Stimulated activated CD4-positive, alpha-beta T cell treated with anti-CD3 and anti-CD28 coated beads, Interleukin-12 subunit alpha, Interleukin-12 subunit beta, amount 100 ng/mL, for 4 hours (primary cell): ENCODE results near the gene ARHGAP8.
"Not testable (repeated sequence)": the region's sequence is repeated elsewhere in the genome, so short reads cannot be mapped to it uniquely, and the experiment has no call there.

ENCODE experiments used
- DNase-seq: peaks from one replicate; pipeline ENCODE4 v3.0.0-alpha.2; 2020

The ARHGAP8 gene

GRCh38 chr22:44741929-44742328, 10.4 kb upstream of the ARHGAP8 start:
- DNase-seq: no peak

- no peak for DNase-seq
Observed at GRCh38 chr22:44743247-44743646, 9.1 kb upstream of the ARHGAP8 start.

- no peak for DNase-seq
Observed at GRCh38 chr22:44743804-44744211, 8.6 kb upstream of the ARHGAP8 start.

- no peak for DNase-seq
Observed at GRCh38 chr22:44745853-44746789, 6.3 kb upstream of the ARHGAP8 start.

GRCh38 chr22:44747784-44748127, 4.6 kb upstream of the ARHGAP8 start:
- DNase-seq: not testable (repeated sequence)

GRCh38 chr22:44748524-44748923, 3.9 kb upstream of the ARHGAP8 start:
- DNase-seq: no peak

GRCh38 chr22:44750481-44750880, 1.9 kb upstream of the ARHGAP8 start:
- DNase-seq: no peak

DNA sequence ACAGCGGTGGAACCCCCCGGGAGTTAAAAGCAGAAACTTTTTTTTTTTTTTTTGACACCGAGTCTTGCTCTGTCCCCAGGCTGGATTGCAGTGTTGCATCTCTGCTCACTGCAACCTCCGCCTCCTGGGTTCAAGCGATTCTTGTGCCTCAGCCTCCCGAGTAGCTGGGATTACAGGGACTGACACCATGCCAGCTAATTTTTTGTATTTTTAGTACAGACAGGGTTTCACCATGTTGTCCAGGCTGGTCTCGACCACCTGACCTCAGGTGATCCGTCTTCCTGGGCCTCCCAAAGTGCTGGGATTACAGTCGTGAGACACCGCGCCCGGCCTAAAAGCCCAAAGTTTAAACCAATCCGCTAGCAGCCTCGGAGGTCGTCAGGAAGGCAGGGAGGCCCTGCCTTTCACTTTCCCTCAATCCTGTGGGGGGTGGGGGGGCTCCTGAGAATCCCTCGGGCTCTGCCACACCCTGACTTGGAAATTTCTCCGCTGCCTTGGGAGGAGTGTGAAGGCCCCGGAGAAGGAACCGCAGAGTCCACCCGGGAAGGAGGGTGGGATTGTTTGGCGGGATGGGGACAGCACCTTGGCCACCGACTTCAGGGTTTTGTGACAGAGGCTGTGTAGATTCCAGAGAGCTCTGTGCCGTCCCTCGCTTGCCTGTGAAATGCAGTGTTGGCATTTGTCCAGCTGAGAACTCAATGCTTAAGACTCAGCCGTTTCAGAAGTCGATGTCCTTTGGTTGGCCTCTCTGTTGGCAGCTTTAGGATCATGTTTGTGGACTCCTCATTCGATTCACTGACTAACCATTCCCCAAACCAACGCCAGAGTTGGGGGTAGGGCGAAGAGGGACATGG, 1.0 kb downstream of the ARHGAP8 start:
- DNase-seq: no peak

DNA sequence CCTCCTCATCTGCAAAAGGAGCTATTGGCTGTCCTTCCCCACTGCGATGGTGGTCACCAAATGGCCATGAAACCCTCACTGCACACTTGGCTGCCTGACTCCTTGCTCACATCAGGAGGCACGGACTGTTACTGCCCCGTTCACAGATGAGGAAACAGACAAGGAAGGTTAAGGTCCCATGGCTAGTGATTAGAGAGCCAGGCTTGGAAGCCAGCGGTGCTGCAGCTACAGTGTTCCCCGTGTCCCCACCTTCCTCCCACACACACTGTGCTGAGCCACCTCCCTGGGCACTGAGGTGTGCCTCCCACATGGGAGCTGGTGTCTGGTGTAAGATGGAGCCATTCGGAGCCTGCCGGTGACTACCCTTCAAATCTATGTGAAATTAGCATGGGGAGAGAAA, 2.6 kb downstream of the ARHGAP8 start:
- no peak for DNase-seq

GRCh38 chr22:44755417-44755816, 3.0 kb downstream of the ARHGAP8 start:
- no peak for DNase-seq

DNA sequence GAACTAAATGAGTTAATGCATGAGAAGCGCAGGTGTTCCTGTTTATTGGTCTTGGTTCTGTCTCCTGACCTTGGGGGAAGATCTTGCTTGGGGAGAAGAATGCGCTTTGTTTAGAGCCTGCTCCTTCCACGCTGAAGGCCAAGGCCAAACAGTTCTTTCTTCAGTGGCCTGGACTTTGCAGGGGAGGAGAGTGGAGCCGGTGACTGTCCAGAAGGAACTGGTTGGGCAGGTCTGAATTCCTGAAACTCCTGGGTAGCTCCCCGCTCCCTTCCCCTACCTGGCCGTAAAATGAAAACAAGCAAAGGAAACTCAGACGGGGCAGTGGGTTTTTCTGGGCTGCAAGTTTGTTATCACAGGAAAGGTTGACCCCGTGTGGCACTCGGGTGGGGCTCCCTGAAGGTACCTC, 3.6 kb downstream of the ARHGAP8 start:
- DNase-seq: no peak

- no peak for DNase-seq
Observed at GRCh38 chr22:44758344-44758973, 6.1 kb downstream of the ARHGAP8 start.

DNA sequence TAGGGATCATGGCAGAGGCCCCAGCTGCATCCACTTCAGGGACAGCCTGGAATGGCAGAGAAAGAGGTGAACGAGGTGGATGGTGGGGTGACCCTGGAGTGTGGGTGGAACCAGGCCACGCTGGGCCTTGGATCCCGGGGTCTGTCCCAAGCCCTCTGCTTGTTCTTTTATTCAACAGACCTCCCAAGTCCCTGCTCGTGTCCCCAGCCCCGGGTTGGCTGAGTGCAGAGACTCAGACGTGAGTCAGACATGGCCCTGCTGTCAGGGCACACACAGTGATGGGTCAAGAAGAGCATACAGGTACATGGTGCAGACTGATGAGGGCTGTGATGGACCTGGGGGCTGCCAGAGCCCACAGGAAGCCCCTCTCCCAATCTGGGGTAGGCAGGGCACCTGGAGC, 6.6 kb downstream of the ARHGAP8 start:
- no peak for DNase-seq

GRCh38 chr22:44759430-44760310, 7.3 kb downstream of the ARHGAP8 start:
- no peak for DNase-seq

DNA sequence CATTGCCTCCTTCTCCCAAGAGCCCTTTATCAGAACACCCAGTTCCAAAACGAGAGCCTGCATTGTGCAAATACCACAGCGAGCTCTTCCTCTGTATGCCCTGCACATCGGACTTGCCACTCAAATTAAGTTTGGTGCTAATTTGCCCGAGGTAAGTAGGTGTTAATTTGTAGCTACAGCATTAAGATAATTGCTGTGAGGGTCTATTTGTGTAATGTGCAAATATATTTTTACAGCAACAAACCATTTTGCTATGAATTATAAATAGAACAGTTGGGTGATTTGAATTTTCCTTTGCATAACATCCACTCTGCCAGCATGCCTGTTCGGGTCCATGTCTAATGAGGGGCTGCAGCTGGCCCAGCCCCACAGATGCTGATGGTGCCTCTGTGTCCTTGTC, 8.1 kb downstream of the ARHGAP8 start:
- no peak for DNase-seq

DNA sequence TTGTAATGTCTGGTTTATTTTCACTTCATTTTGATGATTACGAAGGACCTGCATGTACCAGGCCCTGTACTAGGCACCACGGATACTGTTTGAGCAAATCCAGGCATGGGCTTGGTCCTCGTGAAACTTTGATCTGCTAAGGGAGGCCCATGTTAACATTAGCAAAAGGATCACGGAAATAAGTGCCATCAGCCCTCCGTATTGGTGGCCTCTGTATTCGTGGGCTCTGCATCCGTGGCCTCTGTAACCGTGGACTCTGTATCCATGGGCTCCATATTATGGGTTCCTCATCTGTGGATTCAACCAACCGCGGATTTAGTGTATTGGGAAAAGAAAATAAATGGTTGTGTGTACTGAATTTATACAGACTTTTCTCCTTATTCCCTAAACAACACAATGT, 8.7 kb downstream of the ARHGAP8 start:
- DNase-seq: no peak

DNA sequence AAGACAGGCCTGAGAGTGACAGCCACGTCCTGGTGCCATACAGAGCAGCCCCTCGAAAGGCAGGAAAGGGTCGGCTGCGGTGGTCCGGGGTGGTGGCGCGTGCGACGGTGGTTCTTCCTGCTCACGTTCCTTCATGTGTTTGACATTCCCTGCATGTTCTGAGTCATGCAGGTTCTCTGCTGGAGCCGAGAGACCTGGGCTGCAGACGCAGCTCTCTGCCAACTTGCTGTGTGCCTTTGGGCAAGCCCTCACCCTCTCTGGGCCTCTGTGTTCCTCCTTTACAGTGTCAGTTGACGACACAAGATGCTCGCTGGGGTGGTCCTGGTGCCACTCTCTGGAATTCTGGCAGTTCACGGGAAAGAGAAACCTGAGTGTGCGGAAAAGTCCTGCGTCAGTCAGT, 12.0 kb downstream of the ARHGAP8 start:
- DNase-seq: no peak

DNA sequence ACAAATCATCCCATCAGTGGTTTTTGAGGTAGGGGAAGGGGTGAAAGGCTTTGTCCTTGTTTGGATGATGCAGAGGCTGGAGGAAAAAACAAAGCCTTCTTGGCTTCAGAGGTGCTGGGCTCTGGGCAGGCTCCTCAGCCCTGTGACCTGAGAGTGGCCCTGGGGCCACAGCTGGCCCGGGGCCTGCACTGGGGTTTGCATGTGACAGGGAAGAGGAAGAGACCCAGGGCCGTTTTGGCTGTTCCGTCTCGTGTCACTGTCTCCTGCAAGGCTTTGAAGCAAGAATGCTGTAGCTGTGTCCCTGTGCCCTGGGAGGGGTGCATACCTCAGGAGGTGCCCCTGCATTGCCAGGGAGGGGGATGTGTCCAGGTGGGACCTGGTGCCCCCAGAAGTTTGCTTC, 12.6 kb downstream of the ARHGAP8 start:
- no peak for DNase-seq

DNA sequence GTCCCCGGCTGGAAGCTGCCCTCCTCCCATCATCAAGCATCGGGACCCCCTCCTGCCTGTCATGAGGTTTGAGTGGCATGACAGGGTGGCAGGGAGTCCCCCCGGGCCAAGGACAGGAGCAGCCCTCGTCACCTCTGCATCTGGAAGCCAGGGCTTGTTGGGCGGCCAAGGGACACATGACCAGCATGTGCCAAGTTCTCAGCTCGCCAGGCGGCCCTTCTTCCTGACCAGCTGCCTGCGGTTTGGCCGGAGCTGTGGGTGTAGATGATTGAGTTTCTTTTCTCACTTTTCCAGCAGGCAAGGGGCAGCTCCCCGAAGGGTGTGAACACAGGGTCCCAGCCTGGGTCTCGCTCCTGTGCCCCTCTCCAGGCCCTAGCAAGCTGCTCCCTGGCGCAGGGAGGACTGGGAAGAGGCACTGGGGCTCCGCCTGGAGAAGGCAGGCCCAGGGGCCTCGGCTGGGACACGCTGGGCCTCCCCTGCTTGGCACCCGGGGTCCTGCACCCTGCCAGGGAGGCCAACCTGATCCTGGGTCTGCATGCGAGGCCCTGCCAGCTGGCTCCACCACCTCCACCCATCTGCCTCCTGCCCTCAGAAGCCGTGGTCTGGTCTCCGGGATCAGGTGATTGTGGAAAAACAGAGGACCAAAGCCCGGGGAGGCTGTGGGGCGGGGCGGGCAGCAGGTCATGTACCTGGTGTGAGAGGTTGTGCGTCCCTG, 13.4 kb downstream of the ARHGAP8 start:
- DNase-seq: no peak

DNA sequence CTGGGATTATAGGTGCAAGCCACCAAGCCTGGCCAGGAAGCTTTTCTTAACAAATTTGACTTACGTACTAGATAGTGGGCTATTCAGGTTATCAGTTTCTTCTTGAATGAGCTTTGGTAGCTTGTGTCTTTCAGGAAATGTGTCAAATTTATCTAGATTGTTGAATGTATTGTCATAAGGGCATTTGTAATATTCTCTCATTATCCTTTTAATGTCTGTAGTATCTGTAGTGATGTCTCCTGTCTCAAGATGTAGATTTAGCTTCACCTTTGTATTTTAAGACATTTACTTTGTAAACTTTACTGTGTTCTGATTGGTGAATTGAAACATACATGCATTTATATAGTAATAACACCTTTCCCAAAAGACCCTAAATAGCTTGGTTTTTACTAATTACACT, 20.7 kb downstream of the ARHGAP8 start:
- DNase-seq: no peak

- DNase-seq: no peak
Observed at GRCh38 chr22:44775862-44776261, 23.5 kb downstream of the ARHGAP8 start.
